Fibroblast of villous mesenchyme (primary cell): ENCODE results near the gene CYBC1. TPM values are rescaled to one million over a fixed set of nuclear protein-coding genes. Genes with fewer than 3 reads are reported as not detected.

Source experiments
- DNase-seq: peaks from one replicate; pipeline ENCODE4 v3.0.0-alpha.2; 2010; ENCODE audit warnings: low read depth
- H3K4me3 ChIP-seq: 2 replicates; pipeline ENCODE4 v1.5.1; 2011; ENCODE audit warnings: low read depth, mild to moderate bottlenecking, low read length
- CTCF ChIP-seq: IDR thresholded peaks from 2 replicates; pipeline ENCODE4 v1.5.1; 2012; ENCODE audit warnings: low read depth, mild to moderate bottlenecking, low read length; ENCODE audit not compliant: insufficient read depth
- total RNA-seq: library from RNA; depleted of rRNA; stranded (reverse); fragments of >200 nt; gene quantifications from 2 replicates; pipeline ENCODE4 v1.2.3, GENCODE V29; 2012

Gene CYBC1
- total RNA-seq, 1 donor = 46.2 TPM

GRCh38 chr17:82479602-82480001 lies 29.1 kb upstream of the CYBC1 start:
- TF ChIP-seq CTCF = no peak
- H3K4me3 ChIP-seq = no peak overlapping the region
- no peak for DNase-seq

GRCh38 chr17:82477934-82478333 lies 27.4 kb upstream of the CYBC1 start:
- no peak overlapping the region for H3K4me3 ChIP-seq
- DNase-seq = no peak
- TF ChIP-seq CTCF = no peak

- no peak overlapping the region for H3K4me3 ChIP-seq
- TF ChIP-seq CTCF = no peak
- no peak for DNase-seq
Measured at GRCh38 chr17:82475458-82475857, 24.9 kb upstream of the CYBC1 start.

GRCh38 chr17:82474223-82475010 lies 23.9 kb upstream of the CYBC1 start:
- no peak for TF ChIP-seq CTCF
- no peak for DNase-seq
- no peak overlapping the region for H3K4me3 ChIP-seq

GRCh38 chr17:82470065-82470464 lies 19.5 kb upstream of the CYBC1 start:
- TF ChIP-seq CTCF = no peak
- DNase-seq = no peak
- H3K4me3 ChIP-seq = no peak overlapping the region

- no peak overlapping the region for H3K4me3 ChIP-seq
- TF ChIP-seq CTCF = no peak
- peak; percentile 47 for DNase-seq
Measured at GRCh38 chr17:82468692-82469091, 18.1 kb upstream of the CYBC1 start.

GRCh38 chr17:82465023-82465603 lies 14.6 kb upstream of the CYBC1 start:
- no peak for TF ChIP-seq CTCF
- no peak overlapping the region for H3K4me3 ChIP-seq
- DNase-seq = no peak
